GM19397 (cell line): Measurements from ENCODE around the gene SRMS.

Source experiments
- ATAC-seq: cut with Tn5 transposase; IDR thresholded peaks from one replicate; pipeline ENCODE4 v1.9.1; 2021; ENCODE audit warnings: mild to moderate bottlenecking, moderate library complexity; ENCODE audit not compliant: unreplicated experiment

SRMS gene

GRCh38 chr20:63547725-63548480, at the start of gene SRMS:
SRMS (minus strand) TSS chr20:63547749; CDS start chr20:63547463, 286 bp downstream.
- no peak for ATAC-seq

GRCh38 chr20:63596423-63596822, 48.9 kb upstream of the SRMS start:
- no peak for ATAC-seq

- no peak for ATAC-seq
These were observed 48.0 kb upstream of the SRMS start for GRCh38 chr20:63595416-63596127.

- ATAC-seq, result no peak
These were observed 46.6 kb upstream of the SRMS start for GRCh38 chr20:63594043-63594561.

GRCh38 chr20:63592661-63593060, 45.1 kb upstream of the SRMS start:
- no peak for ATAC-seq

GRCh38 chr20:63591786-63592355, 44.3 kb upstream of the SRMS start:
- ATAC-seq, result no peak

GRCh38 chr20:63591147-63591533, 43.6 kb upstream of the SRMS start:
- ATAC-seq, result no peak

- ATAC-seq, result no peak
These were observed 42.9 kb upstream of the SRMS start for GRCh38 chr20:63590218-63591146.

- no peak for ATAC-seq
These were observed 42.0 kb upstream of the SRMS start for GRCh38 chr20:63589261-63590217.

- ATAC-seq, result no peak
These were observed 41.1 kb upstream of the SRMS start for GRCh38 chr20:63588641-63589041.

DNA sequence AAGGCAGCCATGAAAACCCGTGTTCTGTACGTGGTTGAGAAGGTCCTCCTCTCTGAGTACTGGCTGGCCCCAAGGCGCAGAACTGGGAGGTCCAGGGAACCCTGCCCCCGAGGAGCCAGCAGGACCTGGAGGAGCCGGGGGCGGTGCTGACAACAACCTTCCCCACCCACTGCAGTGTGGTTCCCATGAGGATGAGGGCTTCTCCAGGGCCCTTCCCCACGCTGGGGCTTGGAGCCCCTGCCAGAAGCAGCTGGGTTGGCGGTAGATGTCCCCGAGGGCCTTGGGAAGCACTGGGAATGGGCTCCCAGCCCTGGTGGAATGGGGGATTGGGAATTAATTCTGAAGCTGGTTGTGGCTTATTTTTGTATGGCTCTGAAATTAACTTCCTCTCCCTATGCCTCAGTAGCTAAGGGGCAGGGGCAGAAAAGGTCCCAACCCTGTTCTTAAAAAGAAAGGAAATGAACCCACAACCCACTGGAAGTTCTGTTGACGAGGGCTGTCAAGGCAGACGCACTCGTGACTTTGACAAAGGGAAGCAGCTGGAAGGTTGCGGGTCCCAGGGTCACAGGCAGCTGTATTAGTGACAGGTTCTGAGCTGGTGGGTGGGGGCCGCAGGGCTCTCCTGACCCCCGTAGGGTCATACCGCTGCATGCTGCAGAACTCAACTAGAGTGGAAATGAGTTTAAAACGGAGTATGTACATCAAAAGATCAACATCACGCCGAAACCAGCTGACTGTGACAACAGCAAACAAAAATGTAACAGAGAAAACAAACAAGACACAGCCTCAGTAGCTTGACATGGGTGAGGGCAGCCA, 40.4 kb upstream of the SRMS start:
- ATAC-seq, result no peak

DNA sequence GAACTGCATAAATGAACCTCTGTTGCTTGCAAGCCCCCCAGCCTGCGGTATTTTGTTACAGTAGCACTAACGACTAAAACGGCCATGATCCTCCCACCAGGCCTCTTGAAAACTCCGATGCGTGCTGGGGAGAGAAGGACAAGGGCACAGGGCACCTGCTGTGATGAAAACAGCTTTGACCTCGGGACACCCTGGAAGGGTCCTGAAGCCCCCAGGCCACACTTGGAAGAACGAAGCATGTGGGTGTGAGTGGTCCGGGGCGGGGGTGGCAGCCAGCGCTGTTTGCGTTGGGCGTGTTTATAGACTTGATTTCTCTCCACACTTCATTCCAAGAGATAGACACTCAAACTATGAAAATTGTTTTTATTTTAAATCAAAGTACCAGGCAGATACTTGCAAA, 39.7 kb upstream of the SRMS start:
- ATAC-seq, result no peak

GRCh38 chr20:63586797-63587196, 39.2 kb upstream of the SRMS start:
- ATAC-seq, result no peak

- no peak for ATAC-seq
These were observed 38.3 kb upstream of the SRMS start for GRCh38 chr20:63585616-63586565.

GRCh38 chr20:63582382-63583063, 35.0 kb upstream of the SRMS start:
- ATAC-seq, result no peak

GRCh38 chr20:63580796-63581461, 33.4 kb upstream of the SRMS start:
- no peak for ATAC-seq
